H1 (cell line): ENCODE measurements around the gene RASSF9. TPM values are rescaled to one million over a fixed set of nuclear protein-coding genes. Genes with fewer than 3 reads are reported as not detected.

Source experiments
- CBX8 ChIP-seq: fragments of 300-800, 300-1000 bp; sonication (generic); IDR thresholded peaks from 2 replicates; pipeline ENCODE4 v1.7.1; 2016; ENCODE audit warnings: low read depth, low read length, borderline replicate concordance
- GABPA ChIP-seq: IDR thresholded peaks from 2 replicates; pipeline ENCODE4 v1.6.1; 2011; ENCODE audit warnings: mild to moderate bottlenecking, low read length, moderate library complexity, borderline replicate concordance; ENCODE audit not compliant: insufficient read depth
- MAFK ChIP-seq: IDR thresholded peaks from 2 replicates; pipeline ENCODE4 v1.6.1; 2012; ENCODE audit warnings: low read depth, mild to moderate bottlenecking, improper control_type of control experiment, low read length
- PHF8 ChIP-seq: fragments of 200-600 bp; sonication (generic); conservative IDR thresholded peaks from 2 replicates; pipeline ENCODE4 v1.7.1; 2012; ENCODE audit warnings: low read depth, mild to moderate bottlenecking, inconsistent platforms, low read length, moderate library complexity
- YY1 ChIP-seq: IDR thresholded peaks from 2 replicates; pipeline ENCODE4 v1.6.1; 2011; ENCODE audit warnings: low read depth, mild to moderate bottlenecking, low read length
- polyA plus RNA-seq, 7 experiments: library from polyadenylated mRNA; depleted of rRNA in 3 of 7; stranded (reverse) in 5 of 7; unstranded in 2 of 7; fragments of >200 nt in 5 of 7; fragments of 200-250 nt in 2 of 7; gene quantifications; 1 replicate in 5 of 7; 2 replicates in 1 of 7; 4 replicates in 1 of 7; pipeline versions ENCODE4 v1.2.1 to v1.2.3, GENCODE V29; 2011 to 2013; ENCODE audit warnings: missing spikeins in 2 of 7, mixed read lengths in 2 of 7
- total RNA-seq: library from RNA; stranded (reverse); fragmentation: NEBNext Ultra II Directional; extraction: Animal tissue kit (Norgen Biotek cat#: 25700); gene quantifications from 2 replicates; pipeline ENCODE4 v1.2.1, GENCODE V29; 2021

RASSF9 gene
- total and polyA plus RNA-seq, 2 of the 8 experiments (the other 6 are each of a cell fraction or from before 2014, with no cell fraction given), result 0.06 to 0.39 TPM

GRCh38 chr12:85755760-85756159 is 80.4 kb downstream of the RASSF9 start (continued):
- TF ChIP-seq GABPA, result no peak
- no peak for TF ChIP-seq PHF8
- no peak for TF ChIP-seq MAFK
- no peak for TF ChIP-seq YY1
- TF ChIP-seq CBX8, result no peak

Other genes starting within 250 kb of the RASSF9 start
- gene NTS, start 37.9 kb upstream of the RASSF9 start, total RNA-seq, result 32.6 and 36.6 TPM in 2 replicates
- gene NTS, start 37.9 kb upstream of the RASSF9 start, polyA plus RNA-seq (2011; rRNA removed), result 7.8 and 17.0 TPM in 2 replicates